ENCODE results near the gene ZDHHC14. TPM values are rescaled to one million over a fixed set of nuclear protein-coding genes. Genes with fewer than 3 reads are reported as not detected.
A peak's percentile ranks its signal among the peaks of the same experiment; 100 is the strongest.

The ZDHHC14 gene
- total RNA-seq, 4 donors from 2014 or later: 9.1 to 20.6 (median 12.5) TPM

DNA sequence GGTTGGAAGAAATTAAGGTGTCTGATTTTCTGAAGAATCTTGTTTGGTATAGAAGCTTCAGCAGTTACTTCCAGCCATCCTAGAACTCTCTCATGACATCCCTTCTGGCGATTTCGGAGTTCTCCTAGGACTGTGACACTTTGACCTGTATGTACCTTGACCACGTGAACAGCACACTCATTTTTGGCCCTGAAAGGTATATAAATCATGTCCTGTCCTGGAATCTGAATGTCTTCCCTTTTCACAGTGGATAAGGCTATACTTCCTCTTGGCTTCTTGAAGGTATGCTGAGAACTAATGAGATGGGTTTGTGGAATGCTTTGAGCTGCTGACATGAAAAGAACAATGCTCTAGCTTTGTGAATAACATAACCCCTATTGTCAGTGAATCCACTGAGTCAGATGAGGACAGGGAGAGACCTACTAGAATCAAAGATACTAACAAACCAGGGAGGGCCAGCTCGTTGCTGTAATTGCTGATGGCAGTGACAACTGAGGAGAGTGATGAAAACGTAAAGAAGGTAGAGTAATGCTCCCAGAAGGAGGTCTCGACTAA lies 6.0 kb upstream of the ZDHHC14 start:
- no peaks in the 10 kb centered on the region for H3K9me3 ChIP-seq
- no peak for TF ChIP-seq POLR2A (IDR thresholded peaks at IDR 0.05)
- TF ChIP-seq, protein P1, sequence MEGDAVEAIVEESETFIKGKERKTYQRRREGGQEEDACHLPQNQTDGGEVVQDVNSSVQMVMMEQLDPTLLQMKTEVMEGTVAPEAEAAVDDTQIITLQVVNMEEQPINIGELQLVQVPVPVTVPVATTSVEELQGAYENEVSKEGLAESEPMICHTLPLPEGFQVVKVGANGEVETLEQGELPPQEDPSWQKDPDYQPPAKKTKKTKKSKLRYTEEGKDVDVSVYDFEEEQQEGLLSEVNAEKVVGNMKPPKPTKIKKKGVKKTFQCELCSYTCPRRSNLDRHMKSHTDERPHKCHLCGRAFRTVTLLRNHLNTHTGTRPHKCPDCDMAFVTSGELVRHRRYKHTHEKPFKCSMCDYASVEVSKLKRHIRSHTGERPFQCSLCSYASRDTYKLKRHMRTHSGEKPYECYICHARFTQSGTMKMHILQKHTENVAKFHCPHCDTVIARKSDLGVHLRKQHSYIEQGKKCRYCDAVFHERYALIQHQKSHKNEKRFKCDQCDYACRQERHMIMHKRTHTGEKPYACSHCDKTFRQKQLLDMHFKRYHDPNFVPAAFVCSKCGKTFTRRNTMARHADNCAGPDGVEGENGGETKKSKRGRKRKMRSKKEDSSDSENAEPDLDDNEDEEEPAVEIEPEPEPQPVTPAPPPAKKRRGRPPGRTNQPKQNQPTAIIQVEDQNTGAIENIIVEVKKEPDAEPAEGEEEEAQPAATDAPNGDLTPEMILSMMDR (IDR thresholded peaks at IDR 0.05): no peak
- no peak overlapping the region for H3K4me3 ChIP-seq
- no peaks in the 10 kb centered on the region for H3K4me1 ChIP-seq
- H3K27ac ChIP-seq: no peak overlapping the region
- no peaks in the 10 kb centered on the region for H3K27me3 ChIP-seq
- H3K36me3 ChIP-seq: no peaks in the 10 kb centered on the region
- no peak for DNase-seq

GRCh38 chr6:157376241-157376640 lies 4.7 kb upstream of the ZDHHC14 start:
- no peaks in the 10 kb centered on the region for H3K36me3 ChIP-seq
- H3K4me3 ChIP-seq: no peak overlapping the region
- no peaks in the 10 kb centered on the region for H3K4me1 ChIP-seq
- TF ChIP-seq POLR2A (IDR thresholded peaks at IDR 0.05): no peak
- TF ChIP-seq, protein P1 (IDR thresholded peaks at IDR 0.05): no peak
- H3K9me3 ChIP-seq: no peaks in the 10 kb centered on the region
- H3K27ac ChIP-seq: no peak overlapping the region
- no peak for DNase-seq
- H3K27me3 ChIP-seq: no peaks in the 10 kb centered on the region

DNA sequence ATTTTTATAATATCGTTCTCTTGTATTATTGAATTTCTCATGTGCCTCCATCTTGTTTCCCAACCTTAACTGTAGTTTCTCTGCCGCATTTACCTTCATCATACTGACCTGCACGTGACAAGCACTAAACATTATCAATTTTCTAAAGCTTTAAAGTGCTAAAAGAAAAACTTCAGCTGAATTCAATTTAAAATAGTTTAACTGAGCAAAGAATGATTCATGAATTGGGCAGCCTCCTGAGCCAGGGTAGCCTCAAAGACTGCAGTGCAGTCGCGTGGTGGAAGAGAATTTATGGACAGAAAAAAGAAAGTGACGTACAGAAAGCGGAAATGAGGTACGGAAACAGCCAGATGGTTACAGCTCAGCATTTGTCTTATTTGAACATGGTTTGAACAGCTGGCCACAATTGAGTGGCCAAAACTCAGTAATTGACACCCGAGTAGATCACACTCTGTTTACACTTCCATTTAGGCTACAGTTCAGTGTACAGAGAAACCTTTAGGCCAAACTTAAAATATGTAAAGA lies 4.2 kb upstream of the ZDHHC14 start:
- no peaks in the 10 kb centered on the region for H3K27me3 ChIP-seq
- no peaks in the 10 kb centered on the region for H3K36me3 ChIP-seq
- TF ChIP-seq, protein P1 (IDR thresholded peaks at IDR 0.05): no peak
- TF ChIP-seq POLR2A (IDR thresholded peaks at IDR 0.05): no peak
- no peak overlapping the region for H3K27ac ChIP-seq
- H3K9me3 ChIP-seq: no peaks in the 10 kb centered on the region
- DNase-seq: no peak
- H3K4me3 ChIP-seq: no peak overlapping the region
- no peaks in the 10 kb centered on the region for H3K4me1 ChIP-seq

GRCh38 chr6:157379656-157380457 lies 1.1 kb upstream of the ZDHHC14 start:
- H3K27me3 ChIP-seq: no peaks in the 10 kb centered on the region
- peak overlapping the region; percentile 90 to 98 (median 94) for H3K27ac ChIP-seq
- peaks cover 0 to 15% (median 2%) of the 10 kb centered on the region in 4 donors for H3K4me1 ChIP-seq
- DNase-seq: peak; percentile 87 to 96 (median 91)
- TF ChIP-seq POLR2A (IDR thresholded peaks at IDR 0.05): no peak
- TF ChIP-seq, protein P1 (IDR thresholded peaks at IDR 0.05): no peak
- no peaks in the 10 kb centered on the region for H3K36me3 ChIP-seq
- H3K4me3 ChIP-seq: peak overlapping the region; percentile 90 to 97 (median 94)
- H3K9me3 ChIP-seq: no peaks in the 10 kb centered on the region

GRCh38 chr6:157380458-157380778 lies 572 bp upstream of the ZDHHC14 start:
- Histone ChIP-seq H3K4me1 (peaks cover 0 to 15% (median 2%) of the 10 kb centered on the region in 4 donors), H3K36me3 (no peaks in the 10 kb centered on the region), H3K9me3 (no peaks in the 10 kb centered on the region), H3K27me3 (no peaks in the 10 kb centered on the region), H3K27ac (peak overlapping the region; percentile 90 to 98 (median 94)), H3K4me3 (peak overlapping the region; percentile 90 to 97 (median 94))
- TF ChIP-seq, protein P1 (IDR thresholded peaks at IDR 0.05): no peak
- TF ChIP-seq POLR2A (IDR thresholded peaks at IDR 0.05): no peak
- no peak for DNase-seq

All from Peyer's patch (tissue), 4 donors.